CD1c-positive myeloid dendritic cell (primary cell): ENCODE measurements around the gene BTN2A1.

ENCODE experiments used
- DNase-seq: peaks from one replicate; pipeline ENCODE4 v3.0.0-alpha.2; 2016; ENCODE audit errors: extremely low spot score

BTN2A1 gene

GRCh38 chr6:26468829-26469228, 11.1 kb downstream of the BTN2A1 start:
- DNase-seq, result no peak

GRCh38 chr6:26470643-26471042, 12.9 kb downstream of the BTN2A1 start:
- DNase-seq, result no peak

- no peak for DNase-seq
Observed at GRCh38 chr6:26471970-26472369, 14.2 kb downstream of the BTN2A1 start.

GRCh38 chr6:26472549-26473290, 15.0 kb downstream of the BTN2A1 start:
- DNase-seq, result peak; percentile 51

GRCh38 chr6:26473429-26473757, 15.6 kb downstream of the BTN2A1 start:
- DNase-seq, result no peak

GRCh38 chr6:26473758-26474438, 16.1 kb downstream of the BTN2A1 start:
- DNase-seq, result peak; percentile 95

- no peak for DNase-seq
Observed at GRCh38 chr6:26474439-26474881, 16.7 kb downstream of the BTN2A1 start.

- no peak for DNase-seq
Observed at GRCh38 chr6:26475823-26476729, 18.3 kb downstream of the BTN2A1 start.

GRCh38 chr6:26476896-26477295, 19.1 kb downstream of the BTN2A1 start:
- DNase-seq, result peak; percentile 24

GRCh38 chr6:26477426-26477825, 19.7 kb downstream of the BTN2A1 start:
- no peak for DNase-seq

GRCh38 chr6:26478100-26478984, 20.6 kb downstream of the BTN2A1 start:
- DNase-seq, result no peak

- peak; percentile 87 for DNase-seq
Observed at GRCh38 chr6:26478985-26479278, 21.2 kb downstream of the BTN2A1 start.

GRCh38 chr6:26482338-26482737, 24.6 kb downstream of the BTN2A1 start:
- no peak for DNase-seq

GRCh38 chr6:26483727-26484126, 26.0 kb downstream of the BTN2A1 start:
- DNase-seq, result no peak

GRCh38 chr6:26484161-26484560, 26.4 kb downstream of the BTN2A1 start:
- no peak for DNase-seq

- DNase-seq, result no peak
Observed at GRCh38 chr6:26485112-26485780, 27.5 kb downstream of the BTN2A1 start.

GRCh38 chr6:26486358-26486757, 28.6 kb downstream of the BTN2A1 start:
- no peak for DNase-seq

GRCh38 chr6:26487466-26487865, 29.7 kb downstream of the BTN2A1 start:
- DNase-seq, result no peak

GRCh38 chr6:26489996-26490964, 32.5 kb downstream of the BTN2A1 start:
- no peak for DNase-seq

- no peak for DNase-seq
Observed at GRCh38 chr6:26491604-26492003, 33.8 kb downstream of the BTN2A1 start.
